H1 (cell line): ENCODE data around the gene AFG1L. TPM values are rescaled to one million over a fixed set of nuclear protein-coding genes. Genes with fewer than 3 reads are reported as not detected.

Experiments
- CTCF ChIA-PET: fragments of 300-600 bp; sonication (Branson Sonifier 250); formaldehyde crosslinking; loops from one replicate; lab custom pipeline; 2021; ENCODE audit not compliant: partially characterized antibody; lab: Charles Lee
- POLR2A ChIA-PET: fragments of 300-600 bp; sonication (Branson Sonifier 250); formaldehyde crosslinking; loops from one replicate; lab custom pipeline; 2021; ENCODE audit warnings: inconsistent platforms; ENCODE audit not compliant: partially characterized antibody; lab: Charles Lee
- DNase-seq, 2 experiments: peaks; one replicate each; pipeline versions ENCODE4 v3.0.0 to v3.0.0-alpha.2; 2010 to 2022; ENCODE audit warnings: low spot score in 2 of 2, low read depth in 1 of 2, mixed read lengths in 1 of 2
- FAIRE-seq: peaks from 2 replicates; lab custom pipeline; 2011; peaks lifted over from hg19 to GRCh38; lab: Jason Lieb, UNC
- H2AFZ ChIP-seq: 2 replicates; pipeline ENCODE4 v1.8.1; 2012; ENCODE audit warnings: low read length, inconsistent platforms
- H2AK5ac ChIP-seq: 2 replicates; pipeline ENCODE4 v1.6.1; 2013; ENCODE audit warnings: low read depth, low read length
- H2BK120ac ChIP-seq: replicated peaks from 2 replicates; pipeline ENCODE3; 2013; ENCODE audit warnings: low read depth, low read length, inconsistent platforms
- H2BK12ac ChIP-seq: 2 replicates; pipeline ENCODE4 v1.6.1; 2013; ENCODE audit warnings: low read depth, low read length
- H2BK15ac ChIP-seq: 2 replicates; pipeline ENCODE4 v1.6.1; 2013; ENCODE audit warnings: low read length
- H2BK20ac ChIP-seq: 2 replicates; pipeline ENCODE4 v1.6.1; 2013; ENCODE audit warnings: low read length
- H2BK5ac ChIP-seq: 2 replicates; pipeline ENCODE4 v1.6.1; 2013; ENCODE audit warnings: low read depth, low read length
- H3K14ac ChIP-seq: 2 replicates; pipeline ENCODE4 v1.6.1; 2013; ENCODE audit warnings: inconsistent platforms; ENCODE audit not compliant: insufficient read length
- H3K18ac ChIP-seq: 2 replicates; pipeline ENCODE4 v1.6.1; 2013; ENCODE audit warnings: low read length; ENCODE audit errors: extremely low read depth
- H3K23ac ChIP-seq: 2 replicates; pipeline ENCODE4 v1.6.1; 2013; ENCODE audit warnings: inconsistent platforms; ENCODE audit not compliant: insufficient read length
- H3K23me2 ChIP-seq: 2 replicates; pipeline ENCODE4 v1.6.1; 2013; ENCODE audit warnings: low read depth, low read length
- H3K27ac ChIP-seq: 2 replicates; pipeline ENCODE4 v1.6.1; 2011; ENCODE audit warnings: low read depth, low read length, inconsistent platforms
- H3K27me3 ChIP-seq, 4 experiments: replicated peaks in 1 of 4; 1 replicate in 1 of 4; 2 replicates in 3 of 4; pipeline versions ENCODE4 v1.6.1 to v1.8.1; 2011 to 2013; ENCODE audit warnings: low read length in 3 of 4, mild to moderate bottlenecking in 3 of 4, inconsistent platforms in 2 of 4, mixed read lengths in 2 of 4, moderate library complexity in 1 of 4; ENCODE audit not compliant: control insufficient read depth in 3 of 4, insufficient read depth in 3 of 4; ENCODE audit errors: extremely low read depth in 1 of 4
- H3K36me3 ChIP-seq, 4 experiments: 2 replicates each; pipeline versions ENCODE4 v1.6.1 to v1.8.1; 2011 to 2013; ENCODE audit warnings: mild to moderate bottlenecking in 4 of 4, low read length in 3 of 4, moderate library complexity in 2 of 4, control low read depth in 1 of 4, inconsistent platforms in 1 of 4; ENCODE audit not compliant: insufficient read depth in 4 of 4, control insufficient read depth in 2 of 4
- H3K4ac ChIP-seq: replicated peaks from 2 replicates; pipeline ENCODE3; 2013; ENCODE audit warnings: low read length, low read depth, mixed read lengths, inconsistent platforms; ENCODE audit not compliant: insufficient read length
- H3K4me1 ChIP-seq, 4 experiments: replicated peaks in 1 of 4; 1 replicate in 1 of 4; 2 replicates in 3 of 4; pipeline versions ENCODE4 v1.6.1 to v1.8.1; 2011 to 2013; ENCODE audit warnings: low read length in 3 of 4, inconsistent platforms in 2 of 4, mixed read lengths in 1 of 4; ENCODE audit not compliant: insufficient read depth in 4 of 4, control insufficient read depth in 3 of 4
- H3K4me2 ChIP-seq, 2 experiments: 2 replicates each; pipeline versions ENCODE4 v1.6.1 to v1.8.1; 2011 to 2013; ENCODE audit warnings: low read depth in 2 of 2, low read length in 2 of 2, control low read depth in 1 of 2, inconsistent platforms in 1 of 2, mild to moderate bottlenecking in 1 of 2; ENCODE audit not compliant: insufficient read depth in 1 of 2
- H3K4me3 ChIP-seq, 4 experiments: fragments of 200-600, 300-600 bp in 1 of 4; sonication (generic), shearing (Covaris generic), sonication (Bioruptor Twin) in 1 of 4; 2 replicates each; pipeline versions ENCODE4 v1.5.1 to v1.8.1; 2011 to 2016; ENCODE audit warnings: low read length in 4 of 4, low read depth in 3 of 4, control low read depth in 2 of 4, inconsistent platforms in 2 of 4, mild to moderate bottlenecking in 2 of 4, mixed read lengths in 1 of 4, moderate library complexity in 1 of 4; ENCODE audit not compliant: insufficient read depth in 2 of 4; ENCODE audit errors: extremely low read depth in 1 of 4
- H3K56ac ChIP-seq: replicated peaks from 2 replicates; pipeline ENCODE3; 2013; ENCODE audit warnings: low read depth, mild to moderate bottlenecking, mixed read lengths, low read length, inconsistent platforms; ENCODE audit not compliant: insufficient read length
- H3K79me1 ChIP-seq: 2 replicates; pipeline ENCODE4 v1.6.1; 2013; ENCODE audit warnings: low read depth, low read length, control low read depth
- H3K79me2 ChIP-seq, 2 experiments: 2 replicates each; pipeline versions ENCODE4 v1.6.1 to v1.8.1; 2012 to 2013; ENCODE audit warnings: low read length in 2 of 2, mild to moderate bottlenecking in 2 of 2, inconsistent platforms in 1 of 2; ENCODE audit not compliant: insufficient read depth in 2 of 2, control insufficient read depth in 1 of 2
- H3K9ac ChIP-seq, 4 experiments: replicated peaks in 1 of 4; 1 replicate in 1 of 4; 2 replicates in 3 of 4; pipeline versions ENCODE4 v1.6.1 to v1.8.1; 2011 to 2013; ENCODE audit warnings: low read depth in 3 of 4, low read length in 3 of 4, control low read depth in 2 of 4, mild to moderate bottlenecking in 2 of 4, moderate library complexity in 2 of 4, inconsistent platforms in 1 of 4; ENCODE audit errors: extremely low read depth in 1 of 4
- H3K9me3 ChIP-seq, 2 experiments: 2 replicates each; pipeline versions ENCODE4 v1.6.1 to v1.8.1; 2012 to 2013; ENCODE audit warnings: mild to moderate bottlenecking in 2 of 2, moderate library complexity in 2 of 2, control low read depth in 1 of 2, inconsistent platforms in 1 of 2, low read depth in 1 of 2, low read length in 1 of 2, mixed read lengths in 1 of 2; ENCODE audit not compliant: insufficient read depth in 2 of 2
- H4K20me1 ChIP-seq, 2 experiments: replicated peaks in 1 of 2; 2 replicates each; pipeline versions ENCODE3 to v1.8.1; 2011 to 2013; ENCODE audit warnings: inconsistent platforms in 2 of 2, low read length in 2 of 2, mild to moderate bottlenecking in 1 of 2; ENCODE audit not compliant: insufficient read depth in 2 of 2, control insufficient read depth in 1 of 2
- H4K5ac ChIP-seq: 2 replicates; pipeline ENCODE4 v1.6.1; 2013; ENCODE audit warnings: low read length, low read depth, mixed read lengths, inconsistent platforms; ENCODE audit not compliant: insufficient read length
- H4K8ac ChIP-seq: 2 replicates; pipeline ENCODE4 v1.8.0; 2013; ENCODE audit warnings: mild to moderate bottlenecking, moderate library complexity, low read length, inconsistent platforms; ENCODE audit not compliant: insufficient read depth; ENCODE audit errors: extremely low read depth
- H4K91ac ChIP-seq: replicated peaks from 2 replicates; pipeline ENCODE3; 2013; ENCODE audit warnings: low read length, mixed read lengths, inconsistent platforms; ENCODE audit not compliant: insufficient read length
- BCL11A ChIP-seq, 2 experiments: IDR thresholded peaks; one replicate each; pipeline ENCODE4 v1.6.1; 2011; ENCODE audit warnings: low read depth in 2 of 2, low read length in 2 of 2, mild to moderate bottlenecking in 2 of 2
- CHD1 ChIP-seq: IDR thresholded peaks from 2 replicates; pipeline ENCODE4 v1.6.1; 2012; ENCODE audit warnings: low read depth, low read length, improper control_type of control experiment
- CTBP2 ChIP-seq: IDR thresholded peaks from 2 replicates; pipeline ENCODE4 v1.7.0; 2011; ENCODE audit warnings: borderline replicate concordance, mild to moderate bottlenecking, moderate library complexity, mixed read lengths, low read length; ENCODE audit not compliant: insufficient read depth, insufficient read length
- EP300 ChIP-seq, 2 experiments: IDR thresholded peaks; 1 replicate in 1 of 2; 2 replicates in 1 of 2; pipeline ENCODE4 v1.6.1; 2011 to 2012; ENCODE audit warnings: low read depth in 2 of 2, low read length in 2 of 2, mild to moderate bottlenecking in 2 of 2, borderline replicate concordance in 1 of 2, inconsistent platforms in 1 of 2, moderate library complexity in 1 of 2
- EZH2 ChIP-seq: fragments of 200-600 bp; sonication (generic); IDR thresholded peaks from 2 replicates; pipeline ENCODE4 v1.7.1; 2012; ENCODE audit warnings: low read depth, mild to moderate bottlenecking, moderate library complexity, low read length, inconsistent platforms; ENCODE audit not compliant: severe bottlenecking
- MAX ChIP-seq: IDR thresholded peaks from 2 replicates; pipeline ENCODE4 v1.6.1; 2012; ENCODE audit warnings: inconsistent platforms
- POLR2AphosphoS5 ChIP-seq: IDR thresholded peaks from 2 replicates; pipeline ENCODE4 v1.6.1; 2011; ENCODE audit warnings: low read depth, low read length
- RBBP5 ChIP-seq: IDR thresholded peaks from 2 replicates; pipeline ENCODE4 v1.7.1; 2012; ENCODE audit warnings: low read depth, mild to moderate bottlenecking, inconsistent platforms, low read length, moderate library complexity, borderline replicate concordance
- RFX5 ChIP-seq: IDR thresholded peaks from 2 replicates; pipeline ENCODE4 v1.6.1; 2011; ENCODE audit warnings: low read depth, low read length, improper control_type of control experiment, borderline replicate concordance
- SAP30 ChIP-seq: fragments of 300-600 bp; sonication (generic); IDR thresholded peaks from 2 replicates; pipeline ENCODE4 v1.7.1; 2012; ENCODE audit warnings: low read length, moderate library complexity, mild to moderate bottlenecking, inconsistent platforms; ENCODE audit not compliant: insufficient read depth, insufficient replicate concordance
- SP1 ChIP-seq: IDR thresholded peaks from 2 replicates; pipeline ENCODE4 v1.6.1; 2011; ENCODE audit warnings: low read depth, low read length
- SP2 ChIP-seq: IDR thresholded peaks from 2 replicates; pipeline ENCODE4 v1.6.1; 2012; ENCODE audit warnings: mild to moderate bottlenecking, low read length, inconsistent platforms
- SP4 ChIP-seq: IDR thresholded peaks from 2 replicates; pipeline ENCODE4 v1.6.1; 2012; ENCODE audit warnings: low read length, inconsistent platforms
- TBP ChIP-seq: IDR thresholded peaks from 2 replicates; pipeline ENCODE4 v1.6.1; 2011; ENCODE audit warnings: low read depth, low read length, improper control_type of control experiment
- ZNF274 ChIP-seq: IDR thresholded peaks from 2 replicates; pipeline ENCODE4 v1.7.0; 2012; ENCODE audit warnings: low read length, borderline replicate concordance; ENCODE audit errors: extremely low read depth
- WGBS, 2 experiments: shearing (Covaris generic) in 1 of 2; methylation state at CpG; one replicate each; pipeline versions ENCODE4 v1.1.6 to v1.1.7; 2013 to 2015; ENCODE audit warnings: low lambda C conversion rate in 2 of 2, mixed read lengths in 2 of 2, inconsistent platforms in 1 of 2, low coverage in 1 of 2, missing lambda C conversion rate in 1 of 2; ENCODE audit not compliant: insufficient replicate concordance in 2 of 2, insufficient coverage in 1 of 2, insufficient read length in 1 of 2; ENCODE audit errors: extremely low coverage in 1 of 2, missing lambda C conversion rate in 1 of 2; 5-methylcytosine and 5-hydroxymethylcytosine counted together
- polyA plus RNA-seq, 7 experiments: library from polyadenylated mRNA; depleted of rRNA in 3 of 7; stranded (reverse) in 5 of 7; unstranded in 2 of 7; fragments of >200 nt in 5 of 7; fragments of 200-250 nt in 2 of 7; gene quantifications; 1 replicate in 5 of 7; 2 replicates in 1 of 7; 4 replicates in 1 of 7; pipeline versions ENCODE4 v1.2.1 to v1.2.3, GENCODE V29; 2011 to 2013; ENCODE audit warnings: missing spikeins in 2 of 7, mixed read lengths in 2 of 7
- total RNA-seq: library from RNA; stranded (reverse); fragmentation: NEBNext Ultra II Directional; extraction: Animal tissue kit (Norgen Biotek cat#: 25700); gene quantifications from 2 replicates; pipeline ENCODE4 v1.2.1, GENCODE V29; 2021

Gene AFG1L
- total and polyA plus RNA-seq, 2 of the 8 experiments (the other 6 are each of a cell fraction or from before 2014, with no cell fraction given) = 0.98 to 5.7 TPM

DNA sequence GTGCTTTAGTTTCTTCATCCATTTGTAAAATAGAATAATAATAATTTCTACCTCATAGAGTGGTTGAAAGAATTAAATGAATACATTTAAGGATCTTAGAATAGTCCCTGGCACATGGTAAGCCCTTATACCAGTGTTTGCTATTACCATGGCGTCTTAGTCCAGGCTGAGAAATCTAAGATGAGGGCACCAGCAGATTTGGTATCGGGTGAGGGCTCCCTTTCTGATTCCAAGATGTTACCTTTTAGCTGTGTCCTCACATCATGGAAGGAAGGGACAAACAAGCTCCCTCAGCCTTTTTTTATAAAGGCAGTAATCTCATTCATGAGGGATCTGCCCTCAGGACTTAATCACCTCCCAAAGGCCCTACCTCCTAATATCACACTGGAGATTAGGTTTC lies 141.9 kb downstream of the AFG1L start:
- Histone ChIP-seq H3K9me3 (no peaks in the 10 kb centered on the region), H2BK12ac (no peak overlapping the region), H4K91ac (no peak overlapping the region), H3K4ac (no peak overlapping the region), H3K4me2 (no peak overlapping the region), H4K20me1 (no peaks in the 10 kb centered on the region), H4K8ac (no peak overlapping the region), H3K27me3 (no peaks in the 10 kb centered on the region), H3K36me3 (no peaks in the 10 kb centered on the region), H3K14ac (no peak overlapping the region), H2BK15ac (no peak overlapping the region), H2BK120ac (no peak overlapping the region), H3K27ac (no peak overlapping the region), H2AK5ac (no peak overlapping the region), H2BK5ac (no peak overlapping the region), H3K4me1 (no peaks in the 10 kb centered on the region), H3K56ac (no peak overlapping the region), H3K79me2 (no peaks in the 10 kb centered on the region), H4K5ac (no peak overlapping the region), H3K23ac (no peak overlapping the region), H3K9ac (no peak overlapping the region), H3K23me2 (no peaks in the 10 kb centered on the region), H2AFZ (no peak overlapping the region), H3K79me1 (no peaks in the 10 kb centered on the region), H3K18ac (no peak overlapping the region), H3K4me3 (no peak overlapping the region), H2BK20ac (no peak overlapping the region)
- WGBS, 2 experiments = 85% methylated on average over 2 of the region's 2 CpGs; no CpG with 5 or more reads in 1 of the 2 experiments
- CTCF ChIA-PET = interaction anchor here (1.0 to 1.6 kb wide), 2 partner anchors 16 to 55 kb away, joined by 4 read pairs; no protein-coding TSS in a partner anchor
- POLR2A ChIA-PET = no interaction called here
- no peak for FAIRE-seq
- DNase-seq = no peak
- TF ChIP-seq TBP (no peak), SP1 (no peak), MAX (no peak), SP4 (no peak), EZH2 (no peak), ZNF274 (no peak), POLR2AphosphoS5 (no peak), RFX5 (no peak), CTBP2 (no peak), EP300 (IDR thresholded peaks at IDR 0.05; ENCODE audit: borderline replicate concordance in 1 of 2, low read depth in 2 of 2, low read length in 2 of 2) (no peak), SAP30 (no peak), CHD1 (no peak), BCL11A (IDR thresholded peaks at IDR 0.05; ENCODE audit: low read depth in 2 of 2, low read length in 2 of 2) (no peak), SP2 (no peak), RBBP5 (no peak)
